Right lobe of liver (tissue), 4 donors: ENCODE measurements around the gene KRTAP9-6.
"Not testable (repeated sequence)": the region's sequence is repeated elsewhere in the genome, so short reads cannot be mapped to it uniquely, and the experiment has no call there.

ENCODE experiments used
- CTCF ChIP-seq, 4 donors: fragments of 200-600 bp in 3 of 4; fragments of 450-650 bp in 1 of 4; IDR thresholded peaks; one replicate each; pipeline versions ENCODE4 v1.5.1 to v1.8.0; 2016 to 2022; ENCODE audit warnings: antibody characterized with exemption in 4 of 4, mild to moderate bottlenecking in 2 of 4
- POLR2A ChIP-seq: fragments of 450-650 bp; IDR thresholded peaks from one replicate; pipeline ENCODE4 v1.6.1; 2017; ENCODE audit warnings: antibody characterized with exemption, mild to moderate bottlenecking
- donor health status: DM: no; HTN: no; CAD: no.
- donor health status: DM: no; HTN: no; CAD: no.
- donor health status: DM: no; HTN: yes; CAD: no.

GRCh38 chr17:41226598-41227095 lies 38.5 kb upstream of the KRTAP9-6 start, which contains the start of gene KRTAP9-2:
- not testable (repeated sequence) for TF ChIP-seq POLR2A; CTCF (IDR thresholded peaks at IDR 0.05)
